GM12892 (cell line): ENCODE measurements around the gene ULBP2.
"Not testable (repeated sequence)": the region's sequence is repeated elsewhere in the genome, so short reads cannot be mapped to it uniquely, and the experiment has no call there.

Experiments
- POLR2A ChIP-seq: IDR thresholded peaks from 2 replicates; pipeline ENCODE4 v1.6.1; 2011; ENCODE audit warnings: low read depth, low read length, control low read depth
- POLR2AphosphoS5 ChIP-seq: IDR thresholded peaks from 2 replicates; pipeline ENCODE4 v1.6.1; 2011; ENCODE audit warnings: low read depth, low read length, control low read depth

DNA sequence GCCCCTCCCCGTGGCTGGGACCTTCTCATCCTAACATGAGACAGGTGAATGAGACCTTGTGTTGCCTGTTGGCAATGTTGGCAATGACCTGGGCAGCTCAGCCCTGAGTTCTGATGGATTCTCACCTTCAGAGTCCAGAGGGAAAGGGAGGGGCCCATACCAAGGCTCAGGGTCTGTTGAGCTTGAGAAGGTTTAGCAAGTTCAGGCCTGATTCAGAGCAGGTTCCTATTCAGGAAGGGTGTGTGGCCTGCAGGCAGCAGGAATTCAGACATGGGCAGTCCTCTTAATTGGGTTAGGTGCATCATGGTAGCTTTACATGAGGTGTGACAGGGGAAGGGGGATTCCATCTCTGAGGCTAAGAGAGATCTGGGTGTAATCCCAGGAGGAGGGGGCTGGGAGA, 5.7 kb downstream of the ULBP2 start:
- TF ChIP-seq POLR2AphosphoS5, POLR2A: not testable (repeated sequence)
